ENCODE measurements around the gene OSTM1.
"Not testable (repeated sequence)": the region's sequence is repeated elsewhere in the genome, so short reads cannot be mapped to it uniquely, and the experiment has no call there.

The OSTM1 gene

DNA sequence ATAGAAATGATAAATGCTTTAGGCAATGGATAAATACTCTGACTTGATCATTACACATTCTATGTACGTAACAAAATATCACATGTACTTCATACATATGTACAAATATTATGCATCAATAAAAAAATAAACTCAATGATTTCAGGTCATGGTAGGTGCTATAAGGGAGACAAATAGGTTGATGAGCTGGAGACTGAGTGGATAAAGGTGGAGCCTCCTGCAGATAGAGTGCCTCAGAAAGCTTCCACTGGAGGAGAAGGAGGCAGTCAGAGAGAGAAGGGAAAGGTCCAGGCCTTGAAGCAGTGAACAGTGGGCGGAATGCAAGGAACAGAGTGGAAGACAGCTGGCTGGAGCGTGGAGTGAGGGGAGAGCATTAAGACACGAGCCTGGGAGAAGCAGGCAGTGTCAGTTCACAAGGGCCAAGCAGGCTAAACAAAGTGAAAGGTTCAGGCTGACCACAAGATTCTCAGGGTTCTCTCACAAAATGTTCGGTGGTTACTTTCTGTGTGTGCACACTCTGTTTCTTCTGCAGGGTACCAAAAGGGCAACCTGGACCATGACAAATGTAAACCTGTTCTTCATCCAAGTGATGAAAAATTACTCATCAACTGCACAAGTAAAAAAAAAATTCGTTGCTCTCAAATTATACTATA is 60.6 kb downstream of the OSTM1 start:
- TF ChIP-seq, protein P1, sequence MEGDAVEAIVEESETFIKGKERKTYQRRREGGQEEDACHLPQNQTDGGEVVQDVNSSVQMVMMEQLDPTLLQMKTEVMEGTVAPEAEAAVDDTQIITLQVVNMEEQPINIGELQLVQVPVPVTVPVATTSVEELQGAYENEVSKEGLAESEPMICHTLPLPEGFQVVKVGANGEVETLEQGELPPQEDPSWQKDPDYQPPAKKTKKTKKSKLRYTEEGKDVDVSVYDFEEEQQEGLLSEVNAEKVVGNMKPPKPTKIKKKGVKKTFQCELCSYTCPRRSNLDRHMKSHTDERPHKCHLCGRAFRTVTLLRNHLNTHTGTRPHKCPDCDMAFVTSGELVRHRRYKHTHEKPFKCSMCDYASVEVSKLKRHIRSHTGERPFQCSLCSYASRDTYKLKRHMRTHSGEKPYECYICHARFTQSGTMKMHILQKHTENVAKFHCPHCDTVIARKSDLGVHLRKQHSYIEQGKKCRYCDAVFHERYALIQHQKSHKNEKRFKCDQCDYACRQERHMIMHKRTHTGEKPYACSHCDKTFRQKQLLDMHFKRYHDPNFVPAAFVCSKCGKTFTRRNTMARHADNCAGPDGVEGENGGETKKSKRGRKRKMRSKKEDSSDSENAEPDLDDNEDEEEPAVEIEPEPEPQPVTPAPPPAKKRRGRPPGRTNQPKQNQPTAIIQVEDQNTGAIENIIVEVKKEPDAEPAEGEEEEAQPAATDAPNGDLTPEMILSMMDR (IDR thresholded peaks at IDR 0.05; ENCODE audit: insufficient read depth, low read length, poor library complexity, severe bottlenecking): no peak
- Histone ChIP-seq H3K4me3 (replicated peaks; ENCODE audit: low read depth, low read length) (no peak overlapping the region), H3K36me3 (ENCODE audit: control insufficient read depth, insufficient read depth, low read length) (no peaks in the 10 kb centered on the region), H3K27me3 (replicated peaks; ENCODE audit: control insufficient read depth, insufficient read depth, low read length) (no peaks in the 10 kb centered on the region)
- DNase-seq (ENCODE audit: extremely low read depth, insufficient read length): no peak

DNA sequence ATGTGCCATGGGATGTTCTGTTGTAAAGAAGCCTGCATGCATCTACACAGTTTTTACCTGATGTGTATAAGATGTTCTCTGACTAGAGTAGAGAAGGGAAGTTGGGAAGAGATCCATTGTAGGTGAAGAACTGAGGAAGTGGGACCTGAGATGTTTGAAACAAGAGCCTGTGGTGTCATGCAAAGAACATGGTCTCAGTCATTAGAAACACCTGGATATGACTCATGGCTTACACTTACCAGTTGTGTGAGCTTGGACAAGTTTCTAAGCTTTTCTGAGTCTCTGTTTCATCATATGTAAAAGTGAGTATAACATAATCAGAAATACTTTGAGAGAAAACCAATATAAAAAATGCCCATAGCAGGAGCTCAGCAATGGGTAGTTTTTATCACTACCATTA is 64.6 kb downstream of the OSTM1 start:
- no peak for DNase-seq (ENCODE audit: extremely low read depth, insufficient read length)
- no peaks in the 10 kb centered on the region for H3K36me3 ChIP-seq (ENCODE audit: control insufficient read depth, insufficient read depth, low read length)
- H3K4me3 ChIP-seq (replicated peaks; ENCODE audit: low read depth, low read length): no peak overlapping the region
- no peaks in the 10 kb centered on the region for H3K27me3 ChIP-seq (replicated peaks; ENCODE audit: control insufficient read depth, insufficient read depth, low read length)
- TF ChIP-seq, protein P1 (IDR thresholded peaks at IDR 0.05; ENCODE audit: insufficient read depth, low read length, poor library complexity, severe bottlenecking): no peak

DNA sequence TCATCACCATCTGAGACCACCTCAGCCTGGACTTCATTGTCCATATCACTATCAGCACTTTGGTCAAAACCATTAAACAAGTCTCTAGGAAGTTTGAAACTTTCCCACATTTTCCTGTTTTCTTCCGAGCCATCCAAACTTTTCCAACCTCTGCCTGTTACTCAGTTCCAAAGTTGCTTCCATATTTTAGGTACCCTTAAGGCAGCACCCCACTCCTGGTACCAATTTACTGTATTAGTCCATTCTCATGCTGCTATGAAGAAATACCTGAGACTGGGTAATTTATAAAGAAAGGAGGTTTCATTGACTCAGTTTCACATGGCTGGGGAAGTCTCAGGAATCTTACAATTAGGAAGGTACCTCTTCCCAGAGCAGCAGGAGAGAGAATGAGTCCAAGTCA is 65.3 kb downstream of the OSTM1 start:
- DNase-seq (ENCODE audit: extremely low read depth, insufficient read length); H3K27me3 ChIP-seq (replicated peaks; ENCODE audit: control insufficient read depth, insufficient read depth, low read length); H3K36me3 ChIP-seq (ENCODE audit: control insufficient read depth, insufficient read depth, low read length); H3K4me3 ChIP-seq (replicated peaks; ENCODE audit: low read depth, low read length): not testable (repeated sequence)

DNA sequence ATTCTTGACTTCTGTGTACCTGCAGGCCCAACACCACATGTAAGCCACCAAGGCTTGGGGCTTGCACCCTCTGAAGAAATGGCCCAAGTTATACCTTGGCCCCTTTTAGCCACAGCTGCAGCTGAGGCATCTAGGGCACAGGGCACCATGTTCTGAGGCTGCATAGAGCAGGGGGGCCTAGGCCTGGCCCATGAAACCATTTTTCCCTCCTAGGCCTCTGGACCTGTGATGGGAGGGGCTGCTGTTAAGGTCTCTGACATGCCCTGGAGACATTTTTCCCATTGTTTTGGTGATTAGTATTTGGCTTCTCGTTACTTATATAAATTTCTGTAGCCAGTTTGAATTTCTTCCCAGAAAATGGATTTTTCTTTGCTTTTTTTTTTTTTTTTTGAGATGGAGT is 66.2 kb downstream of the OSTM1 start:
- H3K4me3 ChIP-seq (replicated peaks; ENCODE audit: low read depth, low read length): no peak overlapping the region
- DNase-seq (ENCODE audit: extremely low read depth, insufficient read length): no peak
- no peaks in the 10 kb centered on the region for H3K27me3 ChIP-seq (replicated peaks; ENCODE audit: control insufficient read depth, insufficient read depth, low read length)
- H3K36me3 ChIP-seq (ENCODE audit: control insufficient read depth, insufficient read depth, low read length): no peaks in the 10 kb centered on the region
- TF ChIP-seq, protein P1 (IDR thresholded peaks at IDR 0.05; ENCODE audit: insufficient read depth, low read length, poor library complexity, severe bottlenecking): no peak

DNA sequence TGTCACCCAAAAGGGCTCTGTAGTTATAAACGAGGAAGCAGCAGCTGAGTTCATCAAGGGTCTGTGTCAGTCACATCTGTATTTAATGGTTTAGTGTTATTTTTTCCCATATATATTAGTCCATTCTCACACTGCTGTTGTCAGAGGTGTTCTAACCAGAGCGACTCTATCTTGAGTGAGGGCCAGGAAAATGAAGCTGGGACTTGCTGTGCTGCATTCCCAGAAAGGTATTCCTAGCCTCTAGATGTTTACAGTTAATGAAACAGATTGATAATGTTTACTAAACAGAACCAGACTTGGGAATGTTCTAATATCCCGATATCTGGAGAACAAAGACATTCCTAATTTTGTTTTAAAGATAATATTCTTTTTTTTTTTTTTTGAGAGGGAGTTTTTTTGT is 68.6 kb downstream of the OSTM1 start:
- Histone ChIP-seq H3K36me3 (ENCODE audit: control insufficient read depth, insufficient read depth, low read length) (no peaks in the 10 kb centered on the region), H3K4me3 (replicated peaks; ENCODE audit: low read depth, low read length) (no peak overlapping the region), H3K27me3 (replicated peaks; ENCODE audit: control insufficient read depth, insufficient read depth, low read length) (no peaks in the 10 kb centered on the region; the same call in 1 of the 2 replicates)
- DNase-seq (ENCODE audit: extremely low read depth, insufficient read length): no peak
- TF ChIP-seq, protein P1 (IDR thresholded peaks at IDR 0.05; ENCODE audit: insufficient read depth, low read length, poor library complexity, severe bottlenecking): no peak

DNA sequence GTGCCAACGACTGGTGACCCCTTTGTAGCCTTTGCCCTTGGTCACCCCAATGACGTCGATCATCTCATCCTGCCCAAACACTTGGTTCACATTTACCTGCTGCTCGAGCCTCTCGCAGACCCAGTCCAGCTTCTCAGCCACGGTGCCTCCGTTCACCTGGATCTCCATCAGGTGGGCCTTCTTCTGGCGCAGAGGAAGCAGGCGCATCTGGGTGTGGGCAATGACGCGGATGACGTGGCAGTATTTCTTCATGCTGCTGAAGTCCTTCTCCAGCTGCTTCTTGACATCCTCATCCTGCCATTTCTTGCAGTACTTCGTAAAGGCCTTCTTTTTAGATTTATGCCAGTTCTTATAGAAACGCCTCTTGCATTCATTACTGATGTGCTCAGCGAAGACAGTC is 69.7 kb downstream of the OSTM1 start:
- no peak overlapping the region for H3K4me3 ChIP-seq (replicated peaks; ENCODE audit: low read depth, low read length)
- TF ChIP-seq, protein P1 (IDR thresholded peaks at IDR 0.05; ENCODE audit: insufficient read depth, low read length, poor library complexity, severe bottlenecking): no peak
- H3K36me3 ChIP-seq (ENCODE audit: control insufficient read depth, insufficient read depth, low read length): no peaks in the 10 kb centered on the region
- no peaks in the 10 kb centered on the region; the same call in 1 of the 2 replicates for H3K27me3 ChIP-seq (replicated peaks; ENCODE audit: control insufficient read depth, insufficient read depth, low read length)
- DNase-seq (ENCODE audit: extremely low read depth, insufficient read length): no peak

All from GM06990 (cell line).